GM12891 (cell line): ENCODE measurements around the gene OSER1.

Experiments
- POLR2A ChIP-seq: IDR thresholded peaks from 2 replicates; pipeline ENCODE4 v1.6.1; 2011; ENCODE audit warnings: low read depth, low read length, control low read depth
- POLR2AphosphoS5 ChIP-seq: IDR thresholded peaks from 2 replicates; pipeline ENCODE4 v1.6.1; 2011; ENCODE audit warnings: low read depth, low read length, control low read depth
- POU2F2 ChIP-seq: IDR thresholded peaks from 2 replicates; pipeline ENCODE4 v1.6.1; 2011; ENCODE audit warnings: low read depth, mild to moderate bottlenecking, control low read depth, low read length, moderate library complexity
- TAF1 ChIP-seq: IDR thresholded peaks from 2 replicates; pipeline ENCODE4 v1.6.1; 2011; ENCODE audit warnings: low read depth, low read length, control low read depth

DNA sequence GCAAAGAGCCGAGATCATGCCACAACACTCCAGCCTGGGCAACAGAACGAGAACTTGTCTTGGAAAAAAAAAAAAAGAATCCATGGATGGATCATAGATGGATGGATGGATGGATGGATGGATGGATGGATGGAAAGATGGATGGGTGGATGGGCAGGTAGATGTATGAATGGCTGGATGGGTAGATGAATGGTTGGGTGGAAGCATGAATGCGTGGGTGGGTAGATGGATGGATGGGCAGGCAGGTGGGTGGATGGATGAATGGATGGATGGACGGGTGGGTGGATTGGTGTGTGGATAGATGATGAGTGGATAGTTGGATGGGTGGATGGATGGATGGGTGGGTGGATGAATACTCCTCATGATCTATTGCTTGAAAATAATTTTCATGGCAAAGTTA lies 25.0 kb downstream of the OSER1 start:
- TF ChIP-seq POLR2AphosphoS5 (no peak), POLR2A (no peak), POU2F2 (no peak), TAF1 (no peak)
